ENCODE data around the gene MAML2. TPM values are rescaled to one million over a fixed set of nuclear protein-coding genes. Genes with fewer than 3 reads are reported as not detected.

Gene MAML2
- total and polyA plus RNA-seq, 2 of the 8 experiments (the other 6 are each of a cell fraction or from before 2014, with no cell fraction given): 3.8 to 6.6 TPM

GRCh38 chr11:95991545-95991944, 351.4 kb downstream of the MAML2 start (continued):
- TF ChIP-seq FOSL1 (IDR thresholded peaks at IDR 0.05; ENCODE audit: insufficient read depth, low read depth, low read length) (no peak), RXRA (IDR thresholded peaks at IDR 0.05; ENCODE audit: insufficient read depth, low read depth, low read length) (no peak), KDM4A (IDR thresholded peaks at IDR 0.05; ENCODE audit: low read depth, low read length, severe bottlenecking) (no peak), HDAC2 (IDR thresholded peaks at IDR 0.05; ENCODE audit: borderline replicate concordance in 1 of 2, low read depth in 2 of 2, low read length in 2 of 2) (no peak), SP4 (IDR thresholded peaks at IDR 0.05; ENCODE audit: low read length) (no peak), SIN3A (conservative IDR thresholded peaks at IDR 0.05 in 1 of 2, IDR thresholded peaks at IDR 0.05 in 1 of 2; ENCODE audit: low read depth in 1 of 2, low read length in 2 of 2) (no peak)
